Mucosa of rectum (tissue), 2 donors: ENCODE data around the gene HOXD3.

ENCODE experiments used
- H3K27ac ChIP-seq, 2 donors: one replicate each; pipeline ENCODE4 v1.7.0; 2013; ENCODE audit warnings: inconsistent platforms in 2 of 2, low read depth in 2 of 2, low read length in 2 of 2
- H3K27me3 ChIP-seq, 2 donors: one replicate each; pipeline ENCODE4 v1.7.0; 2013; ENCODE audit warnings: low read length in 2 of 2; ENCODE audit not compliant: control insufficient read depth in 2 of 2, insufficient read depth in 2 of 2
- H3K36me3 ChIP-seq, 2 donors: one replicate each; pipeline ENCODE4 v1.7.0; 2013; ENCODE audit warnings: low read length in 2 of 2; ENCODE audit not compliant: control insufficient read depth in 2 of 2, insufficient read depth in 2 of 2
- H3K4me1 ChIP-seq, 2 donors: one replicate each; pipeline ENCODE4 v1.7.0; 2013; ENCODE audit warnings: low read length in 2 of 2, mild to moderate bottlenecking in 1 of 2; ENCODE audit not compliant: control insufficient read depth in 2 of 2, insufficient read depth in 2 of 2
- H3K4me3 ChIP-seq, 2 donors: one replicate each; pipeline ENCODE4 v1.7.0; 2013; ENCODE audit warnings: low read length in 2 of 2
- H3K9ac ChIP-seq, 2 donors: one replicate each; pipeline ENCODE4 v1.7.0; 2013; ENCODE audit warnings: low read length in 2 of 2, low read depth in 1 of 2, mild to moderate bottlenecking in 1 of 2
- H3K9me3 ChIP-seq, 2 donors: one replicate each; pipeline ENCODE4 v1.7.0; 2013; ENCODE audit warnings: low read length in 2 of 2; ENCODE audit not compliant: control insufficient read depth in 2 of 2
- donor health status: healthy.
- donor health status: Normal muscosa, but diverticular disease.

The HOXD3 gene

GRCh38 chr2:176134035-176134434 lies 23.1 kb upstream of the HOXD3 start:
- H3K27ac ChIP-seq: no peak overlapping the region
- H3K36me3 ChIP-seq: no peaks in the 10 kb centered on the region
- peaks cover 8 to 22% of the 10 kb centered on the region in 2 donors for H3K27me3 ChIP-seq
- H3K4me3 ChIP-seq: no peak overlapping the region
- H3K9ac ChIP-seq: no peak overlapping the region
- H3K9me3 ChIP-seq: no peaks in the 10 kb centered on the region
- H3K4me1 ChIP-seq: peaks cover 12 to 13% of the 10 kb centered on the region in 2 donors

GRCh38 chr2:176135035-176135440 lies 22.1 kb upstream of the HOXD3 start:
- H3K27ac ChIP-seq: peak overlapping the region; percentile 77 to 83
- no peaks in the 10 kb centered on the region for H3K9me3 ChIP-seq
- no peak overlapping the region for H3K9ac ChIP-seq
- H3K4me3 ChIP-seq: peak overlapping the region in 1 of 2 donors; percentile 20
- H3K27me3 ChIP-seq: peaks cover 12 to 22% of the 10 kb centered on the region in 2 donors
- H3K36me3 ChIP-seq: no peaks in the 10 kb centered on the region
- H3K4me1 ChIP-seq: peaks cover 10 to 11% of the 10 kb centered on the region in 2 donors

GRCh38 chr2:176136374-176137251 lies 20.5 kb upstream of the HOXD3 start:
- Histone ChIP-seq H3K9ac (peak overlapping the region; percentile 64 to 75), H3K9me3 (no peaks in the 10 kb centered on the region), H3K4me1 (peaks cover 17 to 18% of the 10 kb centered on the region in 2 donors), H3K4me3 (peak overlapping the region; percentile 76 to 82), H3K27me3 (peaks cover 9 to 17% of the 10 kb centered on the region in 2 donors), H3K27ac (peak overlapping the region; percentile 77 to 83), H3K36me3 (no peaks in the 10 kb centered on the region)

GRCh38 chr2:176137252-176137580 lies 19.9 kb upstream of the HOXD3 start:
- peaks cover 17 to 18% of the 10 kb centered on the region in 2 donors for H3K4me1 ChIP-seq
- H3K9ac ChIP-seq: peak overlapping the region; percentile 64 to 75
- peak overlapping the region; percentile 76 to 82 for H3K4me3 ChIP-seq
- no peaks in the 10 kb centered on the region for H3K9me3 ChIP-seq
- H3K27ac ChIP-seq: peak overlapping the region; percentile 77 to 83
- H3K36me3 ChIP-seq: no peaks in the 10 kb centered on the region
- H3K27me3 ChIP-seq: peaks cover 8 to 13% of the 10 kb centered on the region in 2 donors

GRCh38 chr2:176137906-176138305 lies 19.2 kb upstream of the HOXD3 start:
- peaks cover 18 to 21% of the 10 kb centered on the region in 2 donors for H3K4me1 ChIP-seq
- no peak overlapping the region for H3K27ac ChIP-seq
- H3K9ac ChIP-seq: no peak overlapping the region
- peak overlapping the region in 1 of 2 donors; percentile 8 for H3K4me3 ChIP-seq
- no peaks in the 10 kb centered on the region for H3K9me3 ChIP-seq
- H3K27me3 ChIP-seq: peaks cover 4 to 10% of the 10 kb centered on the region in 2 donors
- no peaks in the 10 kb centered on the region for H3K36me3 ChIP-seq

GRCh38 chr2:176138526-176138922 lies 18.6 kb upstream of the HOXD3 start:
- peak overlapping the region; percentile 2 to 61 for H3K27ac ChIP-seq
- H3K9ac ChIP-seq: no peak overlapping the region
- peaks cover 23 to 27% of the 10 kb centered on the region in 2 donors for H3K4me1 ChIP-seq
- H3K4me3 ChIP-seq: peak overlapping the region in 1 of 2 donors; percentile 41
- H3K36me3 ChIP-seq: no peaks in the 10 kb centered on the region
- peaks cover 3 to 10% of the 10 kb centered on the region in 2 donors for H3K27me3 ChIP-seq
- no peaks in the 10 kb centered on the region for H3K9me3 ChIP-seq

GRCh38 chr2:176138923-176139660 lies 18.0 kb upstream of the HOXD3 start:
- Histone ChIP-seq H3K4me3 (peak overlapping the region in 1 of 2 donors; percentile 41), H3K27ac (peak overlapping the region; percentile 16 to 61), H3K4me1 (peaks cover 23 to 27% of the 10 kb centered on the region in 2 donors), H3K27me3 (peaks cover 3 to 10% of the 10 kb centered on the region in 2 donors), H3K9ac (peak overlapping the region in 1 of 2 donors; percentile 32), H3K36me3 (no peaks in the 10 kb centered on the region), H3K9me3 (no peaks in the 10 kb centered on the region)

GRCh38 chr2:176139661-176140512 lies 17.2 kb upstream of the HOXD3 start:
- no peaks in the 10 kb centered on the region for H3K36me3 ChIP-seq
- peaks cover 3 to 10% of the 10 kb centered on the region in 2 donors for H3K27me3 ChIP-seq
- H3K4me1 ChIP-seq: peaks cover 26 to 28% of the 10 kb centered on the region in 2 donors
- peak overlapping the region in 1 of 2 donors; percentile 72 for H3K9ac ChIP-seq
- peak overlapping the region in 1 of 2 donors; percentile 76 for H3K4me3 ChIP-seq
- H3K27ac ChIP-seq: peak overlapping the region in 1 of 2 donors; percentile 61
- H3K9me3 ChIP-seq: no peaks in the 10 kb centered on the region

GRCh38 chr2:176140513-176141317 lies 16.4 kb upstream of the HOXD3 start:
- Histone ChIP-seq H3K9me3 (no peaks in the 10 kb centered on the region), H3K27ac (peak overlapping the region; percentile 26 to 56), H3K27me3 (peaks cover 3 to 8% of the 10 kb centered on the region in 2 donors), H3K4me3 (peak overlapping the region; percentile 76 to 78), H3K4me1 (peaks cover 26 to 34% of the 10 kb centered on the region in 2 donors), H3K9ac (peak overlapping the region; percentile 56 to 72), H3K36me3 (no peaks in the 10 kb centered on the region)
